HG03354 (cell line): Measurements from ENCODE around the gene DDX43.
"Not testable (repeated sequence)": the region's sequence is repeated elsewhere in the genome, so short reads cannot be mapped to it uniquely, and the experiment has no call there.

Experiments used
- ATAC-seq: cut with Tn5 transposase; IDR thresholded peaks from one replicate; pipeline ENCODE4 v1.9.1; 2021; ENCODE audit warnings: mild to moderate bottlenecking; ENCODE audit not compliant: unreplicated experiment, poor library complexity, severe bottlenecking

The DDX43 gene

DNA sequence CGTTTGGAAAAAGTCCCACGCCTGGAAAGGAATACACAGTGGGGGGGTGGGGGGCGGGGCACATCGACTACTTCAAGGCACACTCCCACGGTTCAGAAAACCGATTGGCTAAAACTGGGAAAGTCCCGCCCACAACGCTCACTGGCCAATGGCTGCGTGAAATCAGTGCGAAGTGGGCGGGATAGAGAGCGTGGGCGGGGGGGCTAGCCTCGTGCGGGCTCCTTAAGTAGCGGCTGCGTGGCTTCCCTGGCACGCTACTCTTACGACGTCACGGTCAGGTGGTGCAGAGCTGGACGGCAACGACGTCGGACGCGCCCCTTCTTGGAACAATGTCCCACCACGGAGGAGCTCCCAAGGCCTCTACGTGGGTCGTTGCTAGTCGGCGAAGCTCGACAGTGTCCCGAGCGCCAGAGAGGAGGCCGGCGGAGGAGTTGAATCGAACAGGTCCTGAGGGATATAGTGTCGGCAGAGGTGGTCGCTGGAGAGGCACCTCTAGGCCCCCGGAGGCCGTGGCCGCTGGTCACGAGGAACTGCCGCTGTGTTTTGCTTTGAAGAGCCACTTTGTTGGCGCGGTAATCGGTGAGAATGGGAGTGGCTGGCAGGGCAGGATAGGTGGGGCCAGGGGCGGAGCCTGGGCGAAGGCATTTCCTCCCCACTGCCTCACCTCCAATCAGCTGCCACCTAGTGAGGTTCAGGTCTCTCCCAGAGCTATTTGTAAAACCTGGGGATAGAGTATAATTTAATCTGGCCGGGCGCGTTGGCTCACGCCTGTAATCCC, at the start of gene DDX43:
DDX43 (plus strand) TSS at position 252 of the 778 bp plus-strand sequence; CDS start at position 330, 78 bp downstream.
- peak; percentile 79 for ATAC-seq

DNA sequence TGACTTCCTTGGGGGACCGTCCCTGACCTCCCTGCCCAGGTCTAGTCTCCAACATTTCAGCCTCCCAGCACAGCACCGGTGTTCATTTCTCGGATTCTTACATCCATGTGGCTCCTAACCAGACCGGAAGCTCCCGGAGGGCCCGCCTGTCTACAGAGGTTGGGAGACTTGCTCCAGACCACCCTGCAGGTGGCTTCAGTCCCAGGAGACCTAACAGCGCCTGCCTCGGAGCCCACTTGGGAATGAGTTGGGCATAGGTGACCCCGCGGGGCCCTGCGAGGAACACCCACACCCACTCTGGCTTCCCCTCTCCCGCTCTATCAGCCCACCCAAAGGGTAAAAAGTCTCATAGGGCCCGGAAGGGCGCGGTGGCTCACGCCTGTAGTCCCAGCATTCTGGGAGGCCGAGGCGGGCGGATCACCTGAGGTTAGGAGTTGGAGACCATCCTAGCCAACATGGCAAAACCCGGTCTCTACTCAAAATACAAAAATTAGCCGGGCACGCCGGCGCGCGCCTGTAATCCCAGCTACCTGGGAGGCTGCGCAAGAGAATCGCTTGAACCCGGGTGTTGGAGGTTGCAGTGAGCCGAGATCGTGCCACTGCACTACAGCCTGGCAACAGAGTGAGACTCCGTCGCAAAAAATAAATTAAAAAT, 46.0 kb upstream of the DDX43 start:
- ATAC-seq, result no peak

DNA sequence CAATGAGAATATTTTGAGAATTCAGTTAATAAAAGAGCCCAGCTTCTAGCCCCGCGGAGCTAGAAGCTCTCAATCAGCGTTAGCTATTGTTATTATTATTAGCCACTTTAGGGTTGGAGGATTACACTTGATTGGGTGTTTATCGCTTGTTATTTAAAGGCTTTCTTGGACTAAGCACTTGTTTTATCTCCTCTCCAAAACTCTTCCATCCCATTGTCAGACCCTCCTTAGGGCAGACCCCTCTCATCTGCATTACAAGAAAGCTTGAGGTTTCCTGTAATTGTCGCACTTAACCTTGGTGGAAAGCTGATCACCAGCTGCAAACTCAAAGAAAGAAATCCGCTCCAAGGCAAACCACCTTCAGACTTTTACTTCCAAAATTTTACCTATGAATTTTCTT, 45.3 kb upstream of the DDX43 start:
- ATAC-seq, result no peak

DNA sequence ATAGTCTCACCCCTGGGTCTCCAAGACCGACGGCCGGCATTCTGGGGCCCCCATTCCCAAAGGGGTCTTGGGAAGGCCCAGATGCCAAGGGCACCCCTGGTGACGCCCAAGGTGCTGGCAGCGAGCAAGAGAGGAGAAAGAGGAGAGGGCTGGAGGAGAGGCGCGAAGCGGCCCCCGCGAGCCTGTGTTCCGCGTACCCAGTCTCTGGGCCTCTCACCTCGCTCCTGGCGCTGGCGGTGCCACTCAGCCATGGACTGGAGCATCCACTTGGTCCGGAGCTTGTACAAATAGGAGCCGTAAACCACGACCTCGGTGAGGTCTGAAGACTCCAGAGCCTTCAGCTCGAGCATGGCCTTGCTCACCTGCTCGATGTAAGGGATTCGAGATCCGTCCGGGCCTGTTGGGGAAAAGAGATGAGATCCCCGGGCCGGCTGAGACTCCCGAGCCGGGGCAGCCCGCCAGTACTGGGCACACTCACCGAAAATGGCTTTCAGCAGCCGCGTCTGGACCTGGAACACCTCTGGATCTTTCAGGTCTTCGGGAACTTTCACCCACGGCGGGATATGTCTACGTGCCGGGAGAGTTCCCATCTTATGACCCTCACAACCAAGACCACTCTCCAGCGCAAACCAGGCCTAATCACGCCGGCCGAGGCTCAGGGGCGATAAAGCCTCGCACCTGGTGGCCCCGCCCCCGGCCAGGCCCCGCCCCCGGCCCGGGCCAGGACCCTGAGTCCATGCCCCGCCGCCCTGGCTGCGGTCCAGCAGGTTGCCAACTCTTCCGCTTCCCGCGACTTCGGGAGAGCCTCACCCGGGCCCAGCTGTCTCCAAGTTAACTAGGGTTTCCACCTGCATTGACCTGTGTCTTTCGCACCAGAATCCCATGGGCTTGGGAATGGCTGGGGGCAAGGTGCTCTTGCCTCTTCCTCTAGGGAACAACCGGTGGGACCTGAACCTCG, 40.7 kb upstream of the DDX43 start, which contains the start of gene DPPA5:
DPPA5 (minus strand) TSS at position 641 of the 958 bp plus-strand sequence; CDS start at position 590, 51 bp downstream.
- no peak for ATAC-seq

DNA sequence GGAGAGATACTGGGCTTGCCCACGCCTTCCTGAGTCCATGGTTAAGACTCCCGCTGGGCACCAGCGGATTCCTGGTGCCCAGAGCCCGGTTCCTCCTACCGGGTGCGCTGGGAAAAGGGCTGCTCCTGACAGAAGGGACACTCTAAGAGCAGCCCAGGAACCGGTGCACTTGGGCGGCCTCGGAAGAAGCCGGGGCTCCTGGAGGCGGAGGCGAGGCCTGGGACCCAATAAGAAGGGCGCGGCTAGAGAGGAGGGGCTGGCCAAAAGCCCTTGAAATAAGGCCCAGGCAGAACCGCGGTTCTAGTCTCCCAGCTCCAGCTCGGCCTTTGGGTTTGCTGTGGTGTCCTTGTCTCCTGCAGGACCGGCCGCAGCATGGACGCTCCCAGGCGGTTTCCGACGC, 32.3 kb upstream of the DDX43 start, which contains the start of gene KHDC3L:
KHDC3L (plus strand) TSS at position 301 of the 400 bp plus-strand sequence; CDS start at position 373, 72 bp downstream.
- no peak for ATAC-seq

DNA sequence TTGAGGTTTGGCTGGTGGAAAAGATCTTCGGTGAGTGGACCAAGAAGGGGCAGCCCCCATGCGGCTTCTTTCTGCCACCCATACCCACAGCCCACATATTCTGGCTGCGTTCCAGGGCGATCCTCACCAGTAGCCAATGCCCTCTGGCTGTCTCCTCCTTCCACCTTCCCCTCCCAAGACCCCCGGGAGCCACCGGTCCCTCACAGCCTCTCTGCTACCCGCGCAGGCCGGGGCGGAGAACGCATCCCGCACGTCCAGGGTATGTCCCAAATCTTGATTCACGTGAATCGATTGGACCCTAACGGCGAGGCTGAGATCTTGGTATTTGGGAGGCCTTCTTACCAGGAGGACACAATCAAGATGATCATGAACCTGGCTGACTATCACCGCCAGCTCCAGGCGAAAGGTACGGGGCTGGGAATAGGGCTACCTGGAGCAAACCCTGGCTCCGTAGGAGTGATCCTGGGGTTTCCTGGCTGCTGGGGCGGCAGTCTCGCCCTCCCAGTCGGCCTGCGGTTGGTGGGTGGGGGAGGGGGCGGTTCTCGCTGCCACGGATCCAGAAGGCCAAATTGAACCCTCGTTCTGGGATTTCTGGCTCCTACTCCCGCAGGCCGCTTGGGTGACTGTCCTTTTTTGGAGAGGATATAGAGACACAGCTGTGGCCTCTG, 31.6 kb upstream of the DDX43 start:
- no peak for ATAC-seq

DNA sequence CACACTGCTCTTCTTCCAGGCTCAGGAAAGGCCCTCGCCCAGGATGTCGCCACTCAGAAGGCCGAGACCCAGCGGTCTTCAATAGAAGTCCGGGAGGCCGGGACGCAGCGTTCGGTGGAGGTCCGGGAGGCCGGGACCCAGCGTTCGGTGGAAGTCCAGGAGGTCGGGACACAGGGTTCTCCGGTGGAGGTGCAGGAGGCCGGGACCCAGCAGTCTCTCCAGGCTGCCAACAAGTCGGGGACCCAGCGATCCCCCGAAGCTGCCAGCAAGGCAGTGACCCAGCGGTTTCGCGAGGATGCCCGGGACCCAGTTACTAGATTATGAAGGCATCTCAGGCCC, 31.1 kb upstream of the DDX43 start:
- no peak for ATAC-seq

DNA sequence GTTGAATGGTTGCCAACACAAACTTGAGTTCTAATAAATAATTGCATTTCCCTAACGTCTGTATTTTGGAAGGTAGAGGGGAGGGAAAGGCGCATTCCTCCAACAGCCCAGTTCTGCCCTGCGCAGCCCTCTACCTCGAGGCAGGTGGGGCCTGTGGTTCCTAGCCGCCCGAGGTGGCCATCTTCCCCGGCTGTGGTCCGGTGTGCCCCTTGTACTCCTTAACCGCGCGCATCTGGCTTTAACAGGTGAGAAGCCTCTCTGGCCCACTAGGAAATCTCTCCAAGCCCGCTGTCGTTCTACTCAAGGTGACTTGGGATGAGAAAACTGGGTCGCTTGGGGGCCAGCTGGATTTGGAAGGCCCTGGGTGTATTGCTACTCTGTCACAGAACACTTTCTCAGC, 30.5 kb upstream of the DDX43 start:
- no peak for ATAC-seq

DNA sequence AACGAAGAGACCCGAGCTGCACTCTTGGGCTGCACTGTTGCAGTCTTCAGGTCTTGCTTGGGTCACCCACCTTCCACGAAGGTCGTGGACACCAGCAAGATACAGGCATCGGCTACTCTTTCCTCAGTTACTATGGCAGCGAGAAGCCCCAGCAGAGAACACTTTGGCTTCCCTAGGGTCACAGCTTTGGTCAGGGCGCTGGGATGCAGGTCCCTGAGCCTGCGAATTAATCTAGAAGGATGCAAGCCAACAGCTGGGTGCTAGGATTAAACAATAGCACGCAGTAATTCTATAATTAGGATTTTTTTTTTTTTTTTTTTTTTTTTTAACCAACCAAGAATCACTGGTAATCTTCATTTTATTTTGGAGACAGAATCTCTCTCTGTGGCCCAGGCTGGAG, 30.1 kb upstream of the DDX43 start:
- ATAC-seq, result no peak

DNA sequence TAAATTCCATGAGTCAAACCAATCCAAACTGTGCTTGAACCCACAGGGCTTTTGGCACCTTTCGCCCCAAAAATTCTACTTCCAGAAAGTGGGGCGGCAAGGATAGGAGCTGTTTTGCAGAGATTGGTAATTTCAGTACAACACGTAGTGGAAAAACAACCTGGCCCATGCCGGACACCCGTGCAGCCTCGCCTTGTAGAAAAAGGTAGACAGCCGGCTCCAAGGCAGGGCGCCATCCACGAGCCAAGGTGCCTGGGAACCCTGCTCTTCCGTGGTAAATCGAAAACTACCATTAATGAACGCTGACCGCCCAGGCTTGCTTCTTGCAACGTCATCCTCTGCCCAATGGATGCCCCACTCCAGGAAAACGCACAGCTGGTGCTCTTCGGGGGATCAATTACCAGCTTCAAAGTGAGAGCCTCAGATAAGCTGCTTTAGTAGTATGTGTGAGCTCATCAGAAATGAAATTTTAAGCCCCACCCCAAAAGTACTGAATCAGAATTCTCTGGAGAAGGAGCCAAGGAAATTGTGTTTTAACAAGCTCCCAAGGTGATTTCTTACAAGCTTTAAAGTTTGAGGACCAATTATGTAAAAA, 26.8 kb upstream of the DDX43 start:
- ATAC-seq, result no peak

DNA sequence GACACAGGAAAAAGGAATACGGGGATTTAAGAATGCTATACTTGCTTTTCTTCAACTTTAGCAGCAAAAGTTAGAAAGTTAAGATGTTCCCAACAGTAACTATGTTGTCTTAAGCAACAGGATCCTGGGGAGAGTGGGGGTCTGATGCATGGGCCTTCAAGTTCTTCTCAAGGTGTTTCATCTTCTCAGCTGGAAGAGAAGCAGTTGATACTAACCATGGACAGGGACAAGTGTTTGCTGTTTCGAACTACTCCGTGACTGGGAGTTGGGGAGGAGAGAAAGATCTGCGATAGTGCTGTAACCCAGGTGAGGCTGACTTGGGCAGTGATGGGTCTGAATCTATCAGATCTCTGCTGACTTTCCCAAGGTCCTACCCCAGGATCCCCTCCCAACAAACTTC, 26.0 kb upstream of the DDX43 start:
- ATAC-seq, result no peak

DNA sequence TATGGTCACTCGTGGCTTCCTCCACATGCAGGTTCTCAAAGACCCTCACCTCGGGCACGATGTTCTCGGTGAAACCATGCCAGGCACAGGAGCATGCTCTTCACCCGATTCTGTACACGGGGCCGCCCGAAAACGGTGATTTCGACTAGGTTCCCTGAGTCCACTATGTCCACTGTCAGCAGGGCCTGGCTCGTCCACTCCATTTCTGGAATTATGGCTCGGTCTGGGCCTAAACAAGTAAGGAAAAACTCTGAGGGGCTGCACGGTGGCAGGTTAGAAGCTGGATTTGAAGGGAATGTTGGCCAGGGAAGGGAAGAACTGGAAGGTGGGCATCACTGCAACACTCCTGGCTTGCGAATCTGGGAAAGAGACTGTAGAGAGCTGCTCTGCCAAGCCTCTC, 25.5 kb upstream of the DDX43 start:
- ATAC-seq, result no peak

DNA sequence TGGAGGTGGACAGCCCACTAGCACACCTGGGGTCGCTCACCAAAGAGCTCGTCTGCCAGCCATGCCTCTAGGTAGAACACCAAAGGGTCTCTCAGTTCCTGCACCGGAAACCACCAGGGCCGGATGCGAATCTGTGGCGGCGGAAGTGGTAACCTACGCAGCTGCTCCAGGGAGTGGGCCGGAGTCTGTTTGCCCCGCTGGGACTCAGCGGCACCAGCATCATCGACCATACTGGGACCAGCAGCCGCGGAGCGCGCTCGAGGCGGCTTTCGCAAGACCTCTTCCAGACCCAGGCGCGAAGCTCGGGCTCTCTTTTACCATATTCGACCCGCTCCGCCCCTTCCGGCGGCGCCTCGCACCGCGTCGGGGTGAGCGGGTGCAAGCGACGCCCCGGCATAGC, 25.1 kb upstream of the DDX43 start, which contains the start of gene OOEP:
OOEP (minus strand) TSS at position 335 of the 400 bp plus-strand sequence; CDS start at position 230, 105 bp downstream.
- ATAC-seq, result no peak

DNA sequence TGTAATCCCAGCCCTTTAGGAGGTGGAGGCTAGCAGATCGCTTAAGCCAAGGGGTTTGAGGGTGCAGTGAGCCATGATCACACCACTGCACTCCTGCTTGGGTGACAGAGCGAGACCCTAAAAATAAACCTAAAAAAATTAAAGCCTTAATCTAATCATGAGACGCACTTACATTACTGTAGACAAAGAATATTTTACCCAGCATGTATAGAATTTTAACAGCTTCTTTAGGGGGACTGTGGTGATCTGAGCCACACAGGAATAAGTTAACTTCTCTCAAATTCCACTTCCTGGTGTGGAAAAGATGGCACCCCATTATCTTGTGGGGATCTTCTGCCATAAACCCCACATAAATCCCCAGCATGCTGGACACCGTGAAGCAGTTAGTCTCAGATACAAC, 22.6 kb upstream of the DDX43 start:
- no peak for ATAC-seq

DNA sequence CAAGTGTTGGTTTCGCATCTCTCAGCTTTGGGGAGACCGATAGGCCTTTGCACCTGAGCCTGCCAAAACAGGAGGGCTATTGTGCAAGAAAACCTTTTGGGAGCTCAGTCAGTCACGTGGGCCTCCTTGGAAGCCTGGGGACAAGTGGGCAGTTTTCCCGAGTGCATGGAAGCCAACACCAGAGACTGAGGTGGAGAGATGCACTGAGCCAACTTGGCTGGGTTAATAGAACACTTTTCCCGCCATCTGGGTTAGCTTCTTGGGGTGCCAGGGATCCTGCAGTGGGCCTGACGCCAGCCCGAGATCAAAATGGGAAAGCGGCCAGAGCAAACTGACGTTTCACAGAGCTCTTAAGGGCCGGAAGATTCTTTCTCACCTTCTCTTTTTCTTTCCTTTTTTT, 22.1 kb upstream of the DDX43 start:
- no peak for ATAC-seq

DNA sequence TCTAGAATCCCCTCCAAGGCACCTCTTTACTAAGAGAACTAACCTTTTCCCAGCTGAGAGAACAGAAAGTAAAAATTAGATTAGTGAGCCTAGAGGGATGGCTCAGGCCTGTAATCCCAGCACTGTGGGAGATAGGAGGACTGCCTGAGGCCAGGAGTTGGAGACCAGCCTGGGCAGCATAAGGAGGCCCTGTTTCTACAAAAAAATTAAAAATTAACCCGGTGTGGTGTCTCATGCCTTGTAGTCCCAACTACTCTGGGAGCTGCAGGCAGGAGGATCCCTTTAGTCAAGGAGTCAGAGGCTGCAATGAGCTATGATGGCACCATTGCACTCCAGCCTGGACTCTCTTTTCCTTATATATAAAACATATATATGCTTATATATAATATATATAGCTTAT, 19.4 kb upstream of the DDX43 start:
- no peak for ATAC-seq

DNA sequence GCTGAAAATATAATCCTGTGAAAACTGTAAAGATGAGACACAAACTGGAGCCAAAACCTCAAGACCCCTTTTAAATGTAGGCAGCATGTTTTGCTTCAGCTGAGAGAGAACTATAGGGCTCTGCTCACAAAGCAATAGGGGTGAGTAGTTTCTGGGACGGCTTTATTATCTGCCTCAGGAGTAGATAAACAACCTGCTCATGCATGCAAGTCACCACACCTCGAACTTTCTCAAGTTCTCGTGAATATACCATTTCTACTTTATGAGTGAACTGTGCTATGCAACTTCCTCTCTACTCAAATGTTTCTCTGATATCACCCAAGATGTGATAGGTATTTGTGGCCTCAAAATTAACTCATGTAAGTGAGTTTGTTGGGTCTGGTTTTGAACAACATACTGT, 17.4 kb upstream of the DDX43 start:
- no peak for ATAC-seq

DNA sequence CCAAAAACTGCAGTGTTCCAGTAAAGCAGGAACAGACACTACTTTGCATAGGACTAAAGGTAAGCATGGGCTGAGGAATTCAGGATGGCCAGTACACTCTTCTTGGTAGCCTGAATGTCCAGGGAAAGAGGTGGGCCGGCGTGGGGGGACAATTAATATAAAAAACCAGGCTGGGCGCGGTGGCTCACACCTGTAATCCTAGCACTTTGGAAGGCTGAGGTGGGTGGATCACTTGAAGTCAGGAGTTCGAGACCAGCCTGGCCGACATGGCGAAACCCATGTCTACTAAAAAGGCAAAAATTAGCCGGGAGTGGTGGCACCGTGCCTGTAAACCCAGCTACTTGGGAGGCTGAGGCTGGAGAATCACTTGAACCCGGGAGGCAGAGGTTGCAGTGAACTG, 13.1 kb upstream of the DDX43 start:
- ATAC-seq, result not testable (repeated sequence)

DNA sequence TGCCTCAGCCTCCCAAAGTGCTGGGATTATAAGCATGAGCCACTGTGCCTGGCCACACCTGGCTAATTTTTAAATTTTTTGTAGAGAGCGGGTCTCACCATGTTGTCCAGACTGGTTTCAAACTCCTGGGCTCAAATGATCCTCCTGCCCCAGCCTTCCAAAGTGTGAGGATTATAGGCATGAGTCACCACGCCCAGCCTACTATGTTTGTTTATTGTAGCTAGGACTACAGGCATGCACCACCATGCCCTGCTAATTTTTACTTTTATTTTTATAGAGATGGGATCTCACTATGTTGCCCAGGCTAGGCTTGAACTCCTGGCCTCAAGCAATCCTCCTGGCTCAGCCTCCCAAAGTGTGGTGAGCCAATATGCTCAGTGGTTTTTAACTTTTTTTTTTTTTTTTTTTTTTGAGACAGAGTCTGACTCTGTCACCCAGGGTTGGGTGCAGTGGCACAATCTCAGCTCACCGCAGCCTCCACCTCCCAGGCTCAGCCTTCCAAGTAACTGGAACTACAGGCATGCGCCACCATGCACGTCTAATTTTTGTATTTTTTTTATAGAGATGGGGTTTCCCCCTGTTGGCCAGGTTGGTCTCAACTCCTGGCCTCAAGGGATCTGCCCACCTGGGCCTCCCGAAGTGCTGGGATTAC, 12.0 kb upstream of the DDX43 start:
- ATAC-seq, result no peak
